ENCODE data around the gene WBP2NL. TPM values are rescaled to one million over a fixed set of nuclear protein-coding genes. Genes with fewer than 3 reads are reported as not detected.

The WBP2NL gene
- total RNA-seq, 4 donors from 2014 or later, result 0.33 to 1.0 (median 0.45) TPM; not detected in 1

DNA sequence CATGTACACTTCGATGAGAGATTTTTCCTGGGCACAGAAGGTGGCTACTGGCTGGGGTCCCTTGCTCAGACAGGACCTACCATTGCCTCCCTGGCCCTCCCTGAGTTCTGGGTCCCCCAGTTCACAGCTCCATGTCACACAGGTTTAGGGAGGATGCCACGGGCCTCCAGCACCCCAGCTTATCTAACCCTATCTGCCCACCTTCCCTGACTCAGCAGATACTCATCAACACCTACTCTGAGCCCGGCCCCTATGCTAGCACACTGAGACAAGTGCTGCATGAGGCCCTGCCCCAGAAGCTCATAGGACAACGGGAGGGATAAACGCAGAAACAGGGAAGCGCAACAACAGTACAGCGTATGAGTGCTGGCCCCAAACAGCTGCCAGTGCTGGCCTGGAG is 62.5 kb downstream of the WBP2NL start:
- TF ChIP-seq POLR2A (IDR thresholded peaks at IDR 0.05; ENCODE audit: low read depth) (no peak), POLR2AphosphoS5 (IDR thresholded peaks at IDR 0.05) (no peak), CTCF (IDR thresholded peaks at IDR 0.05) (no peak), EP300 (IDR thresholded peaks at IDR 0.05) (no peak)
- intact Hi-C loops (cut with DNase I), result no loop called here
- 93% methylated on average over 6 of the region's 7 CpGs for WGBS
- DNase-seq (ENCODE audit: extremely low spot score), result no peak
- H3K27me3 ChIP-seq, result no peaks in the 10 kb centered on the region
- H3K9me3 ChIP-seq, result peaks cover 0 to 6% (median 0%) of the 10 kb centered on the region in 4 donors
- H3K4me3 ChIP-seq, result no peak overlapping the region
- H3K27ac ChIP-seq (replicated peaks in 1 of 4), result no peak overlapping the region
- H3K4me1 ChIP-seq, result no peaks in the 10 kb centered on the region
- H3K36me3 ChIP-seq, result peaks cover 51 to 78% (median 70%) of the 10 kb centered on the region in 4 donors

GRCh38 chr22:42062506-42063170 is 64.0 kb downstream of the WBP2NL start:
- TF ChIP-seq EP300 (IDR thresholded peaks at IDR 0.05), result no peak
- no peak for TF ChIP-seq POLR2A (IDR thresholded peaks at IDR 0.05; ENCODE audit: low read depth)
- no peak for TF ChIP-seq CTCF (IDR thresholded peaks at IDR 0.05)
- TF ChIP-seq POLR2AphosphoS5 (IDR thresholded peaks at IDR 0.05), result no peak
- H3K36me3 ChIP-seq, result peaks cover 62 to 94% (median 86%) of the 10 kb centered on the region in 4 donors
- H3K27me3 ChIP-seq, result no peaks in the 10 kb centered on the region
- H3K4me1 ChIP-seq, result no peaks in the 10 kb centered on the region
- 98% methylated on average over 9 of the region's 10 CpGs for WGBS
- intact Hi-C loops (cut with DNase I), result no loop called here
- H3K27ac ChIP-seq (replicated peaks in 1 of 4), result no peak overlapping the region
- H3K9me3 ChIP-seq, result no peaks in the 10 kb centered on the region
- no peak overlapping the region for H3K4me3 ChIP-seq
- no peak for DNase-seq (ENCODE audit: extremely low spot score)

DNA sequence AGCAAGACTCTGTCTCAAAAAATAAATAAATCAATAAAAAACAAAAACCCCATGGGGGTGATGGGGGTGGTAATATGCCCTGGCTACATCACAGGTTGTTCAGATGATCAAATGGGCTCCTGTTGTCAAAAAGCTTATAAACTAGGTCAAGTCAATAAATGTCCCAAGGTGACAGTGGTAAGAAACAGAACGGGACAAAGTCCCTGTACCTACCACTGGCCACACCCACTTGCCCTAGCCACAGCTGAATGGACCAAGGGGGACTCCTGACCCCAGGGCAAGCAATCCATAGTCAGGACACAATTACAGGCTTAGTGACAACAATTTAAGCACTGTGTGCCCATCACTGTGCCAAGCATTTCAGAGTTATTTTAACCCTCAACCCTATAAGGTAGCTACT is 66.0 kb downstream of the WBP2NL start:
- no peak for TF ChIP-seq EP300 (IDR thresholded peaks at IDR 0.05)
- no peak for TF ChIP-seq CTCF (IDR thresholded peaks at IDR 0.05)
- TF ChIP-seq POLR2AphosphoS5 (IDR thresholded peaks at IDR 0.05), result no peak
- TF ChIP-seq POLR2A (IDR thresholded peaks at IDR 0.05; ENCODE audit: low read depth), result no peak
- no peak overlapping the region for H3K4me3 ChIP-seq
- H3K4me1 ChIP-seq, result peaks cover 3 to 15% (median 8%) of the 10 kb centered on the region in 4 donors
- H3K36me3 ChIP-seq, result peaks cover 55 to 85% (median 80%) of the 10 kb centered on the region in 4 donors
- no peaks in the 10 kb centered on the region for H3K9me3 ChIP-seq
- DNase-seq (ENCODE audit: extremely low spot score), result no peak
- H3K27ac ChIP-seq (replicated peaks in 1 of 4), result no peak overlapping the region
- 89% methylated on average over 1 of the region's 1 CpG for WGBS
- no peaks in the 10 kb centered on the region for H3K27me3 ChIP-seq
- intact Hi-C loops (cut with DNase I), result no loop called here

GRCh38 chr22:42065438-42066125 is 67.0 kb downstream of the WBP2NL start:
- H3K36me3 ChIP-seq, result peaks cover 46 to 75% (median 70%) of the 10 kb centered on the region in 4 donors
- H3K9me3 ChIP-seq, result no peaks in the 10 kb centered on the region
- no peak overlapping the region for H3K27ac ChIP-seq (replicated peaks in 1 of 4)
- intact Hi-C loops (cut with DNase I), result no loop called here
- no peak overlapping the region for H3K4me3 ChIP-seq
- H3K27me3 ChIP-seq, result no peaks in the 10 kb centered on the region
- TF ChIP-seq EP300 (IDR thresholded peaks at IDR 0.05), result no peak
- TF ChIP-seq POLR2AphosphoS5 (IDR thresholded peaks at IDR 0.05), result no peak
- TF ChIP-seq CTCF (IDR thresholded peaks at IDR 0.05), result no peak
- TF ChIP-seq POLR2A (IDR thresholded peaks at IDR 0.05; ENCODE audit: low read depth), result no peak
- 83% methylated on average over 8 of the region's 13 CpGs for WGBS
- DNase-seq (ENCODE audit: extremely low spot score), result no peak
- H3K4me1 ChIP-seq, result peaks cover 9 to 21% (median 15%) of the 10 kb centered on the region in 4 donors
